Omental fat pad (tissue), 4 donors: ENCODE measurements around the gene HIPK2. TPM values are rescaled to one million over a fixed set of nuclear protein-coding genes. Genes with fewer than 3 reads are reported as not detected.

Experiments used
- ATAC-seq: fragments of 150-250 bp; one replicate; pipeline ENCODE4 v1.9.1; 2016; ENCODE audit warnings: mild to moderate bottlenecking, moderate library complexity; ENCODE audit not compliant: low FRiP score
- DNase-seq: peaks from one replicate; pipeline ENCODE4 v3.0.0-alpha.2; 2019; ENCODE audit warnings: low spot score
- CTCF ChIP-seq, 3 donors: fragments of 450-650 bp; IDR thresholded peaks; one replicate each; pipeline ENCODE4 v1.5.1; 2016 to 2017; ENCODE audit warnings: antibody characterized with exemption in 3 of 3, mild to moderate bottlenecking in 3 of 3, moderate library complexity in 2 of 3
- total RNA-seq, 4 donors: library from RNA; depleted of rRNA; stranded (reverse); fragments of >200 nt; gene quantifications; one replicate each; pipeline ENCODE4 v1.1.0, GENCODE V29; 2016

Gene HIPK2
- total RNA-seq, 4 donors from 2014 or later, result 39.6 to 90.3 (median 70.0) TPM

GRCh38 chr7:139774376-139774775 is 3.4 kb downstream of the HIPK2 start:
- ATAC-seq, result no peak
- no peak for TF ChIP-seq CTCF (IDR thresholded peaks at IDR 0.05)
- DNase-seq, result no peak

- no peak for TF ChIP-seq CTCF (IDR thresholded peaks at IDR 0.05)
- ATAC-seq (no peak), DNase-seq (no peak)
These were observed 4.4 kb downstream of the HIPK2 start for GRCh38 chr7:139773371-139773770.

GRCh38 chr7:139772873-139773272 is 4.9 kb downstream of the HIPK2 start:
- TF ChIP-seq CTCF (IDR thresholded peaks at IDR 0.05), result no peak
- ATAC-seq, result no peak
- no peak for DNase-seq

- no peak for DNase-seq
- no peak for ATAC-seq
- TF ChIP-seq CTCF (IDR thresholded peaks at IDR 0.05), result no peak
These were observed 5.7 kb downstream of the HIPK2 start for GRCh38 chr7:139772115-139772514.

- TF ChIP-seq CTCF (IDR thresholded peaks at IDR 0.05), result no peak
- DNase-seq (no peak), ATAC-seq (no peak)
These were observed 6.5 kb downstream of the HIPK2 start for GRCh38 chr7:139771001-139771956.

GRCh38 chr7:139769761-139770160 is 8.0 kb downstream of the HIPK2 start:
- no peak for TF ChIP-seq CTCF (IDR thresholded peaks at IDR 0.05)
- DNase-seq, result no peak
- ATAC-seq, result no peak

GRCh38 chr7:139769066-139769465 is 8.7 kb downstream of the HIPK2 start:
- ATAC-seq (no peak), DNase-seq (no peak)
- no peak for TF ChIP-seq CTCF (IDR thresholded peaks at IDR 0.05)
